Chondrocyte (in vitro differentiated cells): Measurements from ENCODE around the gene ACTR5. TPM values are rescaled to one million over a fixed set of nuclear protein-coding genes. Genes with fewer than 3 reads are reported as not detected.

Experiments
- DNase-seq: peaks from one replicate; pipeline ENCODE4 v3.0.0; 2021; ENCODE audit warnings: mixed read lengths, low spot score
- H3K27ac Mint-ChIP-seq: one replicate; pipeline ENCODE4 v1.8.0; 2021; ENCODE audit warnings: mild to moderate bottlenecking, moderate library complexity, mixed read lengths; ENCODE audit not compliant: unreplicated experiment
- H3K27me3 Mint-ChIP-seq: 2 replicates; pipeline ENCODE4 v1.8.0; 2021; ENCODE audit warnings: low read depth, mixed read lengths
- H3K36me3 Mint-ChIP-seq: 2 replicates; pipeline ENCODE4 v1.8.0; 2021; ENCODE audit warnings: low read depth, mixed read lengths
- H3K4me1 Mint-ChIP-seq: 2 replicates; pipeline ENCODE4 v1.8.0; 2021; ENCODE audit warnings: low read depth, mild to moderate bottlenecking, mixed read lengths
- H3K4me3 Mint-ChIP-seq: one replicate; pipeline ENCODE4 v1.8.0; 2021; ENCODE audit warnings: mild to moderate bottlenecking, moderate library complexity, mixed read lengths; ENCODE audit not compliant: unreplicated experiment
- H3K9me3 Mint-ChIP-seq: 2 replicates; pipeline ENCODE4 v1.8.0; 2021; ENCODE audit warnings: low read depth, mixed read lengths
- CTCF ChIP-seq: fragments of 200-600 bp; sonication (generic); IDR thresholded peaks from 2 replicates; pipeline ENCODE4 v1.5.0; 2021; ENCODE audit warnings: antibody characterized with exemption, mild to moderate bottlenecking, moderate library complexity
- total RNA-seq: library from RNA; stranded (reverse); gene quantifications from 3 replicates; pipeline ENCODE4 v1.2.1, GENCODE V29; 2021

The ACTR5 gene
- total RNA-seq, 1 donor from 2014 or later, result 4.9 TPM

- H3K27ac Mint-ChIP-seq, result no peak overlapping the region
- no peaks in the 10 kb centered on the region for H3K9me3 Mint-ChIP-seq
These were observed 19.2 kb upstream of the ACTR5 start for GRCh38 chr20:38728911-38729642.

GRCh38 chr20:38729767-38730166 is 18.5 kb upstream of the ACTR5 start:
- no peaks in the 10 kb centered on the region for H3K9me3 Mint-ChIP-seq
- no peak for TF ChIP-seq CTCF
- no peak overlapping the region for H3K4me3 Mint-ChIP-seq
- H3K36me3 Mint-ChIP-seq, result peaks cover 13% of the 10 kb centered on the region
- no peak for DNase-seq
- peaks cover 22% of the 10 kb centered on the region for H3K4me1 Mint-ChIP-seq
- no peak overlapping the region for H3K27ac Mint-ChIP-seq
- H3K27me3 Mint-ChIP-seq, result peaks cover 90% of the 10 kb centered on the region

More at GRCh38 chr20:38728911-38729642, 19.2 kb upstream of the ACTR5 start:
- DNase-seq, result no peak
- Mint-ChIP-seq H3K4me1 (peaks cover 25% of the 10 kb centered on the region), H3K4me3 (no peak overlapping the region), H3K27me3 (peaks cover 89% of the 10 kb centered on the region), H3K36me3 (peaks cover 13% of the 10 kb centered on the region)
- no peak for TF ChIP-seq CTCF

GRCh38 chr20:38730167-38730988 is 17.9 kb upstream of the ACTR5 start:
- Mint-ChIP-seq H3K4me3 (peak overlapping the region; percentile 41), H3K4me1 (peaks cover 22% of the 10 kb centered on the region), H3K27ac (no peak overlapping the region), H3K27me3 (peaks cover 91% of the 10 kb centered on the region), H3K9me3 (no peaks in the 10 kb centered on the region), H3K36me3 (peaks cover 13% of the 10 kb centered on the region)
- DNase-seq, result no peak
- TF ChIP-seq CTCF, result no peak

- H3K27ac Mint-ChIP-seq, result no peak overlapping the region
These were observed 17.1 kb upstream of the ACTR5 start for GRCh38 chr20:38730989-38731737.

More at GRCh38 chr20:38730989-38731737, 17.1 kb upstream of the ACTR5 start:
- H3K4me1 Mint-ChIP-seq, result peaks cover 22% of the 10 kb centered on the region
- TF ChIP-seq CTCF, result peak; percentile 93
- peak overlapping the region; percentile 41 for H3K4me3 Mint-ChIP-seq
- peaks cover 92% of the 10 kb centered on the region for H3K27me3 Mint-ChIP-seq
- peaks cover 10% of the 10 kb centered on the region for H3K36me3 Mint-ChIP-seq
- no peak for DNase-seq
- no peaks in the 10 kb centered on the region for H3K9me3 Mint-ChIP-seq
